SK-N-MC (cell line): ENCODE results near the gene NR1H4.

ENCODE experiments used
- EZH2 ChIP-seq: fragments of 200-600 bp; sonication (generic); IDR thresholded peaks from one replicate; pipeline ENCODE4 v1.6.1; 2017; ENCODE audit warnings: antibody characterized with exemption
- POLR2AphosphoS5 ChIP-seq: IDR thresholded peaks from 2 replicates; pipeline ENCODE4 v1.6.1; 2012; ENCODE audit warnings: mild to moderate bottlenecking, low read depth, low read length, borderline replicate concordance

GRCh38 chr12:100565987-100566545 lies 92.4 kb downstream of the NR1H4 start:
- no peak for TF ChIP-seq EZH2
- no peak for TF ChIP-seq POLR2AphosphoS5
